Subcutaneous adipose tissue (tissue), 4 donors: ENCODE measurements around the gene IFIT1. TPM values are rescaled to one million over a fixed set of nuclear protein-coding genes. Genes with fewer than 3 reads are reported as not detected.

Experiments
- CTCF ChIP-seq: fragments of 450-650 bp; IDR thresholded peaks from one replicate; pipeline ENCODE4 v1.5.1; 2016; ENCODE audit warnings: low read depth, mild to moderate bottlenecking, control low read depth, antibody characterized with exemption, moderate library complexity
- total RNA-seq, 4 donors: library from RNA; depleted of rRNA; stranded (reverse); fragments of >200 nt; gene quantifications; one replicate each; pipeline ENCODE4 v1.1.0, GENCODE V29; 2016

IFIT1 gene
- total RNA-seq, 4 donors from 2014 or later = 4.7 to 25.1 (median 19.6) TPM

GRCh38 chr10:89450901-89451300 is 58.5 kb downstream of the IFIT1 start:
- TF ChIP-seq CTCF = no peak

- no peak for TF ChIP-seq CTCF
Observed at GRCh38 chr10:89452193-89452592, 59.8 kb downstream of the IFIT1 start.

DNA sequence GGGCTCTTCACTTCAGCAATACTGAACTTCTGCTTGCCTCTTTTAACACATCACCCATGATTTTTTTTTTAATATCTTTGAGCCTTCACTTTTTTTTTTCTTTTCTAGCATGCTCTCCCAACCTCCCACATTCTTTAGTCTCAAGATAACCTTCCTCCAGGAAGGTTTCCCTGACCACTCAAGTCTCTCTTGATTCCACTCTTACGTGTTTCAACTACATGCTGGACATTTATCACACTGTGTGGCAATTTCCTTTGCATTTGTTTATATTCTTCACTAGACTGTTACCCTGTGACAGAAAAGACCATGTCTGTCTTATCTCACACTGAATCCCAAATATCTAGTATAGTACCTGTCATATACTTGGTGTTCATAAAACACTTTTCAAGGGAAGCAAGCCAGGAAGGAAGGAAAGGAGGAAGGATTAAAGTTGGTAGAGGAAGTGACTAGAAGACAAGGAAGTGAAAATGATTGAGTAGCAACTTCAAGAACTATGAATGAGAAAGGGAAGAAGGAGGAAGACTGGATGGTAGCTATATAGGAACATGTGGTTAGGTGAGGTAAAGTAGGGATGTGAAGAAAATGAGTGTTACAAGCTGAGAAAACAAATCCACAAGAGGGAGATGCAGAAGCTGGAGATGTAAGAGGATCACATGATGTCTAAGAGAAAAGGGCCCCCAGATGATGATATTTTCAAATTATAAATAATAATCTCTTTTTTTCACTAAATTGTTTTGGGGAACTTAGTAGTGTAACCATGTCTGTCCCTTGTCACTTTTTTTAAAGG is 62.3 kb downstream of the IFIT1 start:
- no peak for TF ChIP-seq CTCF

Other genes starting within 250 kb of the IFIT1 start
- 1 to 10 TPM in 3 of 4 donors, not detected in 1; 1.0 to 4.6 (median 1.8) TPM for gene CH25H, start 185.3 kb upstream of the IFIT1 start, total RNA-seq
- gene LIPA, start 140.8 kb upstream of the IFIT1 start, total RNA-seq = 1,000 to 10,000 TPM in 1 of 4 donors, 100 to 1,000 TPM in 2, 10 to 100 TPM in 1; 77.2 to 1,001 (median 137) TPM
- 10 to 100 TPM in 1 of 4 donors, 1 to 10 TPM in 3; 2.3 to 10.9 (median 8.6) TPM for gene IFIT2, start 90.6 kb upstream of the IFIT1 start, total RNA-seq
- gene IFIT3, start 64.6 kb upstream of the IFIT1 start, total RNA-seq = 10 to 100 TPM in 3 of 4 donors, 1 to 10 TPM in 1; 8.2 to 46.3 (median 27.6) TPM
- gene IFIT1B, start 14.6 kb upstream of the IFIT1 start, total RNA-seq = not detected
- 10 to 100 TPM; 15.5 to 20.5 (median 19.6) TPM for gene IFIT5, start 21.9 kb downstream of the IFIT1 start, total RNA-seq
- gene SLC16A12, start 143.0 kb downstream of the IFIT1 start, total RNA-seq = 1 to 10 TPM; 1.0 to 8.9 (median 4.2) TPM